Measurements from ENCODE around the gene MTCL3.
A peak's percentile ranks its signal among the peaks of the same experiment; 100 is the strongest.

The MTCL3 gene

GRCh38 chr6:127484212-127484863 lies 34.8 kb downstream of the MTCL3 start:
- Histone ChIP-seq H3K9me3 (ENCODE audit: control insufficient read depth, insufficient read depth, low read length) (no peaks in the 10 kb centered on the region), H4K20me1 (ENCODE audit: control insufficient read depth, insufficient read depth, low read depth, low read length) (no peaks in the 10 kb centered on the region), H3K4me2 (ENCODE audit: low read length) (peak overlapping the region; percentile 6; the same call in 1 of the 2 replicates), H3K27me3 (ENCODE audit: control insufficient read depth, low read length) (peaks cover 3% of the 10 kb centered on the region; the same call in 1 of the 2 replicates), H3K79me2 (ENCODE audit: control insufficient read depth, low read length) (no peaks in the 10 kb centered on the region), H3K9me2 (replicated peaks; ENCODE audit: control insufficient read depth, low read length) (no peaks in the 10 kb centered on the region), H3F3A (ENCODE audit: control insufficient read depth, insufficient read depth) (no peaks in the 10 kb centered on the region), H3K27ac (ENCODE audit: low read depth, low read length) (no peak overlapping the region), H3K4me1 (ENCODE audit: control insufficient read depth, low read length) (no peaks in the 10 kb centered on the region), H3K4me3 (ENCODE audit: low read length) (no peak overlapping the region), H3K36me3 (ENCODE audit: control insufficient read depth, low read length) (no peaks in the 10 kb centered on the region)
- TF ChIP-seq EZH2phosphoT487 (IDR thresholded peaks at IDR 0.05; ENCODE audit: borderline replicate concordance, low read length) (no peak), CTCF (IDR thresholded peaks at IDR 0.05; ENCODE audit: low read depth, low read length, poor library complexity, severe bottlenecking) (no peak)

GRCh38 chr6:127483399-127484055 lies 35.6 kb downstream of the MTCL3 start:
- no peak overlapping the region for H3K27ac ChIP-seq (ENCODE audit: low read depth, low read length)
- no peaks in the 10 kb centered on the region for H3K79me2 ChIP-seq (ENCODE audit: control insufficient read depth, low read length)
- H3K27me3 ChIP-seq (ENCODE audit: control insufficient read depth, low read length), result peaks cover 3% of the 10 kb centered on the region; the same call in 1 of the 2 replicates
- no peaks in the 10 kb centered on the region for H3F3A ChIP-seq (ENCODE audit: control insufficient read depth, insufficient read depth)
- H3K4me3 ChIP-seq (ENCODE audit: low read length), result no peak overlapping the region
- no peak overlapping the region for H3K4me2 ChIP-seq (ENCODE audit: low read length)
- H3K36me3 ChIP-seq (ENCODE audit: control insufficient read depth, low read length), result no peaks in the 10 kb centered on the region
- no peak for TF ChIP-seq EZH2phosphoT487 (IDR thresholded peaks at IDR 0.05; ENCODE audit: borderline replicate concordance, low read length)
- no peak for TF ChIP-seq CTCF (IDR thresholded peaks at IDR 0.05; ENCODE audit: low read depth, low read length, poor library complexity, severe bottlenecking)
- no peaks in the 10 kb centered on the region for H3K9me3 ChIP-seq (ENCODE audit: control insufficient read depth, insufficient read depth, low read length)
- no peaks in the 10 kb centered on the region for H4K20me1 ChIP-seq (ENCODE audit: control insufficient read depth, insufficient read depth, low read depth, low read length)
- no peaks in the 10 kb centered on the region for H3K4me1 ChIP-seq (ENCODE audit: control insufficient read depth, low read length)
- no peaks in the 10 kb centered on the region for H3K9me2 ChIP-seq (replicated peaks; ENCODE audit: control insufficient read depth, low read length)

- Histone ChIP-seq H3K4me3 (ENCODE audit: low read length) (no peak overlapping the region), H3K9me2 (replicated peaks; ENCODE audit: control insufficient read depth, low read length) (no peaks in the 10 kb centered on the region), H3K4me2 (ENCODE audit: low read length) (no peak overlapping the region), H3K36me3 (ENCODE audit: control insufficient read depth, low read length) (no peaks in the 10 kb centered on the region), H3K27ac (ENCODE audit: low read depth, low read length) (no peak overlapping the region), H4K20me1 (ENCODE audit: control insufficient read depth, insufficient read depth, low read depth, low read length) (no peaks in the 10 kb centered on the region), H3K79me2 (ENCODE audit: control insufficient read depth, low read length) (no peaks in the 10 kb centered on the region), H3K9me3 (ENCODE audit: control insufficient read depth, insufficient read depth, low read length) (no peaks in the 10 kb centered on the region), H3K27me3 (ENCODE audit: control insufficient read depth, low read length) (peaks cover 3% of the 10 kb centered on the region; the same call in 1 of the 2 replicates), H3K4me1 (ENCODE audit: control insufficient read depth, low read length) (no peaks in the 10 kb centered on the region), H3F3A (ENCODE audit: control insufficient read depth, insufficient read depth) (no peaks in the 10 kb centered on the region)
- TF ChIP-seq EZH2phosphoT487 (IDR thresholded peaks at IDR 0.05; ENCODE audit: borderline replicate concordance, low read length), result no peak
- no peak for TF ChIP-seq CTCF (IDR thresholded peaks at IDR 0.05; ENCODE audit: low read depth, low read length, poor library complexity, severe bottlenecking)
Measured at GRCh38 chr6:127482325-127482724, 36.8 kb downstream of the MTCL3 start.

All from DOHH2 (cell line).